IPS-18c (cell line): ENCODE results near the gene HASPIN.
"Not testable (repeated sequence)": the region's sequence is repeated elsewhere in the genome, so short reads cannot be mapped to it uniquely, and the experiment has no call there.

Experiments
- H3K4me3 ChIP-seq: 2 replicates; pipeline ENCODE4 v1.7.0; 2013; ENCODE audit warnings: low read depth, mild to moderate bottlenecking, low read length, moderate library complexity; ENCODE audit not compliant: insufficient read depth
- H3K9me3 ChIP-seq: one replicate; pipeline ENCODE4 v1.6.1; 2013; ENCODE audit warnings: mild to moderate bottlenecking, low read length, moderate library complexity; ENCODE audit not compliant: control insufficient read depth, insufficient read depth

HASPIN gene

DNA sequence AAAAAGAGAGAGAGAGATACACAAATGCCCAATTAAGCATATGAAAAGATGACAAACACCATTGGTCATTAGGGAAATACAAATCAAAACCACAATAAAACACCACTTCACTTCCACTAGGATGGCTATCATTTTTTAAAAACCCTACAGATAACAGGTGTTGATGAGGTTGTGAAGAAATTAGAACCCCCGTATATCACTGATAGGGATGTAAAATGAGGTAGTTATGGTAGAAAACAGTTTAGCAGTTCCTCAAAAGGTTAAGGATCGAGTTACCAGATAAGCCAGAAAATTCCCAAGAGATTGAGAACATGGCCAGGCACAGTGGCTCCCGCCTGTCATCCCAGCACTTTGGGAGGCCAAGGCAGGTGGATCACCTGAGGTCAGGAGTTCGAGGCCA lies 30.6 kb upstream of the HASPIN start:
- Histone ChIP-seq H3K4me3 (no peak overlapping the region), H3K9me3 (peaks cover 5% of the 10 kb centered on the region)

DNA sequence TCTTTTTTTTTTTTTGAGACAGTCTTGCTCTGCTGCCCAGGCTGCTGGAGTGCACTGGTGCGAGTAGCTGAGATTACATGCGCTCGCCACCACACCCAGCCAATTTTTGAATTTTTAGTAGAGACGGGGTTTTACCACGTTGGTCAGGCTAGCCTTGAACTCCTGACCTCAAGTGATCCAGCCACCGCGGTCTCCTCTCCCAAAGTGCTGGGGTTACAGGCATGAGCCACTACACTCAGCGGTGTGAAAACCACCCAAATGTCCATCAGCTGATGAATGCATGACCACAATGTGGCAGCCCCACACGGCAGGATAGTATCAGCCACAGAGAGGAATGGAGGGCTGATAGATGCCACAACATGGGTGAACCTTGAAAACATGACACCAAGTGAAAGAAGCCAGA lies 29.9 kb upstream of the HASPIN start:
- H3K9me3 ChIP-seq: peaks cover 8% of the 10 kb centered on the region
- no peak overlapping the region for H3K4me3 ChIP-seq

DNA sequence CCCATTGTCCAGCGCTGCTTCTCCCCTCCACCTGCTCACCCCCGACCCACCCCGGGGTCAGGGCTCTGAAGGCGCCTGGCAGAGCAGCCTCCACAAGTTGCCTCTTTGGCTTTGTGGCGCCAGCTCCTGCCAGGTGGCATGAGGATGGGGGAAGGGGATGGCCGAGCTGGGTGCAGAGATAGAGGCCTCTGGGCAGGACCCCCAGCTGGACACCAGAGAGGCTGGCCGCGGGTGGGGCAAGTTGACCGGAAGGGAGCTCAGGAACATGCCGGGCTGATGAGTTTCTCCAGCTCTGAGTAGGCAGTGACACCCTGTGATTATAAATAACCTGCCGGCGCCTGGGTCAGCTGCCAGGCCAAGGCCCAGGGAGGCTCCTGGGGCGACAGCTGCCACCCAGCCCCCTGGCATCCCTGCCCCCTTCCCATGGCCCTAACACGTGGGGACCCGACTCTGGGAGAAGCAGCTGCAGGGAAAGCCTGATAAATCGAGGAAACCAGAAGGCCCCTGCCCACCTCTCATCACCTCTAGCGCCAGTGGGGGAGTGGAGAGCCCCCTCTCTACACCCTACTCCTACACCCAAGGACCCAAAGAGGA lies 28.5 kb upstream of the HASPIN start:
- peaks cover 8% of the 10 kb centered on the region for H3K9me3 ChIP-seq
- peak overlapping the region; percentile 57 for H3K4me3 ChIP-seq

DNA sequence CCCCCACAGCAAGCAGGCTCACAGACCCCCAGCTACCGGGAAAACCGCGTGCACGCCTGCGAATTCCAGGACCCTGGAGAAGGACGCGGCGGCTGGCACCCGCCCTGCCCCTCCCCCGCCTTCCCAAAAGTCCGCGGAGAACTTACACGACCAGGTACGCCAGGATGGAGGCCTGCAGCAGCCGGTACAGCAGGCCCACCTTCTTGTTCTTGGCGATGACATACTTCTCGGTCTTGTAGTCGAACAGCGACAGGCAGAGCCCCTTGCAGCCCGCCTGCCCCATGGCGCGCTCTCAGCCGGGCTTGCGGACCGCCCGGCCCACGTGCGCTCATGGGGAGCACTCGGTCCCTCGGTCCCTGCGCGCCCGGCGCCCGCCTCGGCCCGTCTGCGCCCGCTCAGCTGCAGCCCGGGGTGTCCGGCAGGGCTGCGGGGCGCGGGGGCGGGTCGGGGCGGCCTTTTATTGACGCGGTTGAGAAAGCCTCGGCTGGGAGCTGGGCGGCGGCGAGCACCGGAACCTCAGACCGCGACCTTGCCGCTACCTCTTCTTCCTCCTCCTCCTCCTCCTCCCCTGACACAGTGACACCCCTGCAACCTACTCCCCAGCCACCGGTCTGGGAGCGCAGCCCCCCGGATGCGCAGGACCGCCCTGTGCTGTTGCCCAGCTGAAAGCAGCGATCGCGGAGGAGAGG lies 27.8 kb upstream of the HASPIN start, which contains the start of gene P2RX5:
TSS of gene P2RX5 (minus strand) at position 433 of the 689 bp plus-strand sequence. CDS start at position 283, 150 bp downstream.
- Histone ChIP-seq H3K9me3 (peaks cover 8% of the 10 kb centered on the region), H3K4me3 (peak within 1 kb of the TSS; percentile 57)

DNA sequence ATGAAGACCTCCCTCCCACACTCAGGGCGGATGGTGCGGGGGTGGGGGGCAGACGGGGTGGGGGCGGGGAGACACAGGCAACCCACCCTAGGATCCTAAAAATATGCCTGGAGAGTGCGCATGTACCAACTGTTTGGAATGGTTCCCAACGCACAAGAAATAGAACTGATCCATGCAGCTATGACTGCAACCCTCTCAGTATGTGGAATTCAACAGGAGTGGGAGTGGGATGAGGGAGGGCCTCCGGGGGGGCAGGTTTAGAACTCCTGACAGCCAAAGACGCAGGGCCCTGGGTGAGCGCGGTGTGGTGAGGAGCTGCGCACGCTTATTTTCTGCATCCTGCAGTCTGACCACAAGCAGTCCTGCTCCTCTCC lies 26.6 kb upstream of the HASPIN start:
- no peak overlapping the region for H3K4me3 ChIP-seq
- H3K9me3 ChIP-seq: peaks cover 8% of the 10 kb centered on the region

DNA sequence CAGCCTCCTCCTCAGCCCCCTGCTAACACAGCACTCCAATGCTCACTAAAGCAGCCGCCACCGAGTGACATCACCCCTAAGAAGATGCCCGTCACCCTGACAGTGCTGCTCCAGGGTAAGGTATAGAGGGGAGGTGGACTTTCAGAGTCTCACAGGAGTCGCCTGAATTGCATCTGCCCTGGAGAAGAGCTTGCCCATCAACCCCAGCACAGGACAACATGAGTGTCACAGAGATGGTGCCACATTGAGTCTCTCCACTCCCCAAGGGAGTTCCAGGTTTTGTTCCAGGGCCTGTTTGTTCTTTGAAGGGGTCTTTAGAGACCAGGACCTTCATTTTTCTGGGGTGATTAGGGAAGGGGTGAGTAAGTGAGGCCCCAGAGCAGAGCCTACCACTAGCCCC lies 25.6 kb upstream of the HASPIN start:
- Histone ChIP-seq H3K4me3 (no peak overlapping the region), H3K9me3 (peaks cover 8% of the 10 kb centered on the region)

DNA sequence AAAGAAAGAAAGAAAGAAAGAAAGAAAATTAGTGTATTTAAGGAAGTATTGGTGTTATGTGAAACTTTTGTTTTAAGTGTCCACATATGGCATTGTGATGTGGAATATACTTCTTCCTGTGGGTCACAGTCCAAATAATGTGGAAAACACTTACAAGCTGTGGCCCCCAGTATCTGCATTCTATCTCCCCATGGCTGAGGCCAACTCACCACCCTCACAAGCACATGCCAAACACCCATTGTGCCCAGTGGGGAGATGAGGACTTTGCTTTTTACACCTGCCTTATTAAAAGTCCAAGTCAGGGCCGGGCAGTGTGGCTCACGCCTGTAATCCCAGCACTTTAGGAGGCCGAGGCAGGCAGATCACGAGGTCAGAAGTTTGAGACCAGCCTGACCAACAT lies 23.8 kb upstream of the HASPIN start:
- H3K4me3 ChIP-seq: no peak overlapping the region
- peaks cover 8% of the 10 kb centered on the region for H3K9me3 ChIP-seq

DNA sequence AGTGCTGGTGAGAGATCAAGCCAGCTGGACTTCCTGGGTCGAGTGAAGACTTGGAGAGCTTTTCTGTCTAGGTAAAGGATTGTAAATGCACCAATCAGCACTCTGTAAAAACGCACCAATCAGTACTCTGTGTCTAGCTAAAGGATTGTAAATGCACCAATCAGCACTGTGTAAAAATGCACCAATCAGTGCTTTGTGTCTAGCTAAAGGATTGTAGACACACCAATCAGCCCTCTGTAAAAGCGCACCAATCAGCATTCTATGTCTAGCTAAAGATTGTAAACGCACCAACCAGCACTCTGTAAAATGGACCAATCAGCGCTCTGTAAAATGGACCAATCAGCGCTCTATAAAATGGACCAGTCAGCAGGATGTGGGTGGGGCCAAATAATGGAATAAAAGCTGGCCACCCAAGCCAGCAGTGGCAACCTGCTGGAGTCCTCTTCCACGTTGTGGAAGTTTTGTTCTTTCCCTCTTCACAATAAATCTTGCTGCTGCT lies 21.6 kb upstream of the HASPIN start:
- H3K4me3 ChIP-seq, H3K9me3 ChIP-seq: not testable (repeated sequence)

DNA sequence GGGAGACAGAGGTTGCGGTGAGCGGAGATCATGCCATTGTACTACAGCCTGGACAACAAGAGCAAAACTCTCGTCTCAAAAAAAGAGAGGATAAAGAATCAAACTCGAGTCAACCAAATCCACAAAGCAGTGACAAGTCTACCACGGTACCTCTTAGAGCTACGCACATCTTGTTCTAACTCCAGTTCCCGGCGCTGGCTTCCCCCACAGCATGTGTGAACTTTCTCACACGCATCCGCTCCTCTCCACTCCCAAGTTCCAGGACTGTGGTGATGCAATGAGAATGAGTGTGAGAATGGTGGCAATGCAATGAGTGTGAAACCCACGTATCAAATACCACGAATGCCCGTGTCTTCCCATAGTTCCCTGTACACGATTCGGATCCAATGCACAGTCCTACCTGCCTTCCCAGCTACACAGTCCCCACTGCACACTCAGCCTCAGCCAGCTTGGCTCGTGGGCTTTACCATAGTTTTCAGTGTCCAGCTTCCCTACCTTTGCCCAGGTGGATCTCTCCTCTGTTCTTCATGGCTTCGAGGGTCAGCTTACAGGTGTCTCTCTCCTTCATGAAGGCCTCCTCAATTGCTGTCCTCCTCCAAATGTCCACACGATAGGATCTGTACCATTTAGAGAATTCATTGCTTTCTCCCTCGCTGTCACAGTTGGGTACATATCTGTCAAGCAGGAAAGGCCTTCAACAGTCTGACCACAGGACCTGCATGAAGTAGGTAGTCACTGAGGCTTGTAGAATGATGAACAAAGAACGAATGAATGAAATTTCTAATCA lies 18.6 kb upstream of the HASPIN start:
- H3K4me3 ChIP-seq: no peak overlapping the region
- no peaks in the 10 kb centered on the region for H3K9me3 ChIP-seq

DNA sequence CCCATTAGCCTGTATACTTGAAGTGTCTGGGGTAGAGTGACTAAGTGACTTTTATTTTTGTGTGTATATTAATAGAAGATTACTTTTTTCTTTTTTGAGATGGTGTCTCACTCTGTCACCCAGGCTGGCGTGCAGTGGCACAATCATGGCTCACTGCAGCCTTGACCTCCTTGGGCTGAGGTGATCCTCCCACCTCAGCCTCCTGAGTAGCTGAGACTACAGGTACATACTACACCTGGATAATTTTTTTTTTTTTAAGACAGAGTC lies 18.1 kb upstream of the HASPIN start:
- not testable (repeated sequence) for H3K4me3 ChIP-seq

DNA sequence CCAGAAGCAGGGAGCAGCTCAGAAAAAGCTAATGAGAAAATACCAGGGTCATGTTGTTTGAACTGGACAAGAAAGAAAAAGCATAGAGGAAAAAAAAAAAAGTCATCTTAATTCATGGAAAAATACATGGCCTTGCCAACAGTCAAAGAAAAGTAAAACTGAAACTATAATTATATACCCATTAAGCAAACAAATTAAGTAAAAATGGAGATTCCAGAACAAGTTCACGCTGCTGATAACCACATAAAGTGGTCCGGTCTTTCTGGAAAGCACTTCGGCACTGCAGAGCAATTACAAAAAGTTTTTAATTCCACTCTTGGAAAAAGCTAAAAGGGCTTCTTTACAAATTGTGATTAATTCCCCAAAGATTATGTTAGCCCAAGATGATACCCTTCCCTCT lies 15.3 kb upstream of the HASPIN start:
- H3K4me3 ChIP-seq: no peak overlapping the region
- no peaks in the 10 kb centered on the region for H3K9me3 ChIP-seq

More for the DNA sequence above, 18.1 kb upstream of the HASPIN start:
- H3K9me3 ChIP-seq: not testable (repeated sequence)

DNA sequence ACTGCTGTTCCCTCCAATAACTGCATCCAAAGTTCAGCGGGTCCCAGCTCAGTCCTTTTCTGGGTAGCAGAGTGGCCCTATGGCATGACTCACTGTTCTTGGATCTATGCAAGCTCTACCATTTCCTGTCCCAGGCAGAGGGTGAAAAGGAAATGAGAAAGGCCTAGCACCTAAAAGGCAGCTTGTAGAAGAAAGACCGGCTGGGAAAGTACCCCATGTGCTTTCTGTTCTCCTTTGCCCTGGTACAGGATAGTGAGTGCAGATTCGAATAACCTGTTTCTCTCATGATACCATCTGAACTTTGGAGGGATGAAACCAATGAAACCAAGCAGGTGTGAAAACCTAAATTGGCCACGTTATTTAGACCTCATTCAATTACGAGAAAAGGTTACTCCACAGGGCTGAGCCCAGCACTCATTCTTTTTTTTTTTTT lies 12.7 kb upstream of the HASPIN start:
- H3K9me3 ChIP-seq: no peaks in the 10 kb centered on the region
- H3K4me3 ChIP-seq: no peak overlapping the region

DNA sequence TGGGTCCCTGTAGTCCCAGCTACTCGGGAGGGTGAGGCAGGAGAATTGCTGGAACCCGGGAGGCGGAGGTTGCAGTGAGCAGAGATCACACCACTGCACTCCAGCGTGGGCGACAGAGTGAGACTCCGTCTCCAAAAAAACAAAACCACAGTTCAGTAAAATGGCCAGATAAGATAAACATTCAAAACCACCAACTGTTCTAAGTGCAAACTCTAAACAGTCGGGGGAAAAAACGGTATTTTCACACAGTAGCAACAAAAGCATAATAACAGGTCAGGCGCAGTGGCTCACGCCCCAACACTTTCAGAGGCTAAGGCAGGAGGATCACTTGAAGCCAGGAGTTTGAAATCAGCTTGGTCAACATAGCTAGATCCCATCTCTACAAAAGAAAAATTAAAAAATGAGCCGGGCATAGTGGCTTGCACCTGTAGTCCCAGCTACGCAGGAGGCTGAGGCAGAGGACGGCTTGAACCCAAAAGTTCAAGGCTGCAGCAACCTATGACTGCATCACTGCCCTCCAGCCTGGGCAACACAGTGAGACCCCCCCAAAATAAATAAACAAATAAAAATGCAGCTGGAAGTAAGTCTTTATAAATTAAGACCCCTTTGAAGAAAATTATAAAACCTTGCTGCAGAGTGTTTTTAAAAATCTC lies 10.8 kb upstream of the HASPIN start:
- H3K9me3 ChIP-seq: no peaks in the 10 kb centered on the region

DNA sequence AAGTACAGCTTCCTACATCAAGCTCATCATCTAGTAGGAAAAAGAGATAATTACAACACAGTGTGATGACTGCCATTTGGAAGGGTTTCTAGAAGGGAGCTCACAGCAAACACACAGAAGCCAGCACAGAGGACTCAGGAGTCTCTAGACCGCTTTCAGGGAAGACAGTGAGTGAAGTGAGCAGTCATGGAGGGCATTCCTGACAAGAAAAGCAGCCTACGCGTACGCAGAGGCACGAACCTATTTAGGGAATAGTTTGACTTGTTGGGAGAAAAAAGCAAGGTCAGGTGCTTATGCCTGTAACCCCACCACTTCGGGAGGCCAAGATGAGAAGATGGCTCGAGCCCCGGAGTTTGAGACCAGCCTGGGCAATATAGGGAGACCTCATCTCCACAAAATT lies 8.4 kb upstream of the HASPIN start:
- H3K4me3 ChIP-seq: no peak overlapping the region

More for the DNA sequence above, 10.8 kb upstream of the HASPIN start:
- H3K4me3 ChIP-seq: no peak overlapping the region

DNA sequence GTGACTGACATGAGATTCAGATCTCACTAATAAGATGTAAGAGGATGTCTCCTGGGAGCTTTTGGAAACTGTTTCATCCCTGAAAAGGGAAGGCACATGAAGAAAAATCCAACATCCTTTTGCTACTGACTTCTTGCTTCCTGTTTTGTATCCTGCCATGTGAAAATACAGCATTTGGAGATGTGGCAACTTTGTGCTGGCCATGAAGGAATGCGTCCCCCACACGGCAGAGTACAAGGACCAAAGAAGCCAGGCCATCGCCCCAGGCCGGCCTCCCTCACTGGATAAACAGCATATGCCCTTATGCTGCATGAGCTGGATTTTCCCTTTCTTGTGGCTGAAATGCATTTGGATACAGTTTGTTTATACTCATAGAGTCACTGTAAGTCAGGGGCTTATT lies 5.5 kb upstream of the HASPIN start:
- Histone ChIP-seq H3K4me3 (no peak overlapping the region), H3K9me3 (no peaks in the 10 kb centered on the region)

More for the DNA sequence above, 8.4 kb upstream of the HASPIN start:
- no peaks in the 10 kb centered on the region for H3K9me3 ChIP-seq

DNA sequence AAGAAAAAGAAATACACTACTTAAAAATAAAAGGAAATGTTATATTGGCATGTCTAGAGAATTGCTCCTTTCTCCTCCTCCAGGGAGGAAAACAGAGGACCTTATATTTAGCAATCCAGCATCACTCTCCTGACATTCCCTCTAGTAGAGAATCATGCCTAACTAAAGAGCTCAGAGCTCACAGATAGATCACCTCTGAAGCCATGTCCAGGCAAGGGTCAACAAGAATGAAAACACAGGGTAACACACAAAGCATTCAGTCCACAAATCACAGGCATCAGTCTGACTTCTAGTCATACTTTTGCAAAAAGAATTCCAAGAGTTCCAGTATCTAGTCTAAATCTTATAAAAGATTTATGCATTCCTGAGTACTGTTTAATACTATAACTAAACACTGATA lies 4.4 kb upstream of the HASPIN start:
- no peaks in the 10 kb centered on the region for H3K9me3 ChIP-seq
- no peak overlapping the region for H3K4me3 ChIP-seq

DNA sequence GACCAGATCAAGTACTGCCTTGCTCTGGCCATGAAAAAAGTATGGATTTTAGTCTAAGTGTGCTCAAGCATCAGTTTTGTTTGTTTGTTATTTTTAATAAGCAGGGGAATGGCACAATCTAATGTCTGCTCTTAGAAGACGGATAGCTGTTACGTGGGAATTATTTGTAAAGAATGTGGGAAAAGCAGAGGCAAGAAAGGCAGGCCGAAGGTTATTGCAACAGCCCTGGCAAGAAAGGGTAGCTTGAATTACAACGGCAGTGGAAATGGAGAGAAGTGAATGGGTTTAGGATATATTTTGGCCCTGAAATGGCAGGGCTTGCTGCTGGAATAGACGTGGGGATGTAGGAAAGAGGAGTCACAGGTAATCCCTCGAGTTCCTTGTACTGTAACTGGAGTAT lies 987 bp upstream of the HASPIN start:
- peak overlapping the region; percentile 95 for H3K4me3 ChIP-seq

DNA sequence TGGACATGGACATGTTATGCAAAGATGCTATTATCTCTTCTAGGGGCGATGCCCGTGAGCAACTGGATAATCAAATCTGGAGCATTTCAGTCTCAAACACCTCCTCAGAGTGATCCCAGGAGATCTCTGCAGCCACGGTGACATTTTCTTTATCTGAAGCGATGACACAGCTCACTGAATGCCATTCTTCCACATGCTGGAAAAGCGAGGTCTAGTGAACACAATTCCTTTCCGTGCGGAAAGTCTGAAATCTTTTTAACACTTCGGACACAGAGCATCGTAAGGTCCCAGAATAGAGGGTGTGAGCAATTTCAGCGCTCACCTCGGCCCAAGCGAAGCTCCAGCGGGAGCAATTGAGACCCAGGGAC lies 531 bp upstream of the HASPIN start:
- no peaks in the 10 kb centered on the region for H3K9me3 ChIP-seq
- H3K4me3 ChIP-seq: peak overlapping the region; percentile 95

More for the DNA sequence above, 987 bp upstream of the HASPIN start:
- H3K9me3 ChIP-seq: no peaks in the 10 kb centered on the region
